HK-2 (cell line): Measurements from ENCODE around the gene GAN.
"Not testable (repeated sequence)": the region's sequence is repeated elsewhere in the genome, so short reads cannot be mapped to it uniquely, and the experiment has no call there.

Experiments
- DNase-seq: peaks from one replicate; pipeline ENCODE4 v3.0.0-alpha.2; 2018; ENCODE audit not compliant: unreplicated experiment

The GAN gene

DNA sequence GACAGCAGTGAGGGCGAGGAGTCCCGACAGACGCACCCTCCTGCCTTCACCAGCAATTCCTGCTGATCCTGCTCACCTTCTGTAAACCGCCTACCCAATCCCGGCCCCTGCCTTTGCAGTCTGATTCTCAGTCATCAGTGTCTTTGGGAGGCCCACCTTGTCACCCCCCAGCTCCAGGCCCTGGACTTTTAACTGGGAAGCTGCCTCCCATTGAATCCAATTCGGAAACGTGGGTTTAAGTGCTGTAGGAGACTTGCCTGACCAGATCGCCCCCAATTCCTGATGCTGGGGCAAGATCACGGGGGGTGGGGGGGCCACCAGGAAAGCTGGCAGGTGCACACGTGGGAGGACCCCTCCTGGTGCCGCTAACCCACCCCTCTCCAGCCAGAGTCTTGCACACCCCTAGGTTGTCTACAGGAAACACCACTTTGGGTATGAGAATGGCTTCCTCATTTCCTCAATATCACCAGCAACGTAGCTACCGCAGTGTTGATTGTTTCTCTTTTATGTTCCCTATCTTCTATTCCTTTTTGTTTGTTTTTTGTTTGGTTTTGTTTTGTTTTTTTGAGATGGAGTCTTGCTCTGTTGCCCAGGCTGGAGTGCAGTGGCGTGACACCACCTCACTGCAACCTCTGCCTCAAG lies 83.2 kb downstream of the GAN start:
- DNase-seq, result no peak

DNA sequence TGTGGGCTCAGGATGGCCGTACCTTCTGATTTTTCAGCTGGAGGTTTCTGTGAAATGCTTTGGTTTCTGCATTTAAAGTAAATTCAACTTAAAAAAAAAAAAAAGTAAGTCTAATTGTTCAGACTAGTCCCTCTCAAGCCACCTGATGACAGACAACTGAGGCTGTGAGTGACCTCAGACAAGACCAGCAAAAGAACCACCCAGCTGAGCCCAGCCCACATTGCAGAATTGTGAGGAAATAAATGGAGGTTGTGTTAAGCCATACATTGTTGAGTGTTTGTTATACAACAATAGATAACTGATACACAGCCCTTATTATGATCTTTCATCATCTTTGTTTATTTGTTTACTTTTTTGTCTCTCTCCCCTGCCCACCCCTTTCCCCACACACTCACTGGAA lies 85.1 kb downstream of the GAN start:
- DNase-seq, result no peak

DNA sequence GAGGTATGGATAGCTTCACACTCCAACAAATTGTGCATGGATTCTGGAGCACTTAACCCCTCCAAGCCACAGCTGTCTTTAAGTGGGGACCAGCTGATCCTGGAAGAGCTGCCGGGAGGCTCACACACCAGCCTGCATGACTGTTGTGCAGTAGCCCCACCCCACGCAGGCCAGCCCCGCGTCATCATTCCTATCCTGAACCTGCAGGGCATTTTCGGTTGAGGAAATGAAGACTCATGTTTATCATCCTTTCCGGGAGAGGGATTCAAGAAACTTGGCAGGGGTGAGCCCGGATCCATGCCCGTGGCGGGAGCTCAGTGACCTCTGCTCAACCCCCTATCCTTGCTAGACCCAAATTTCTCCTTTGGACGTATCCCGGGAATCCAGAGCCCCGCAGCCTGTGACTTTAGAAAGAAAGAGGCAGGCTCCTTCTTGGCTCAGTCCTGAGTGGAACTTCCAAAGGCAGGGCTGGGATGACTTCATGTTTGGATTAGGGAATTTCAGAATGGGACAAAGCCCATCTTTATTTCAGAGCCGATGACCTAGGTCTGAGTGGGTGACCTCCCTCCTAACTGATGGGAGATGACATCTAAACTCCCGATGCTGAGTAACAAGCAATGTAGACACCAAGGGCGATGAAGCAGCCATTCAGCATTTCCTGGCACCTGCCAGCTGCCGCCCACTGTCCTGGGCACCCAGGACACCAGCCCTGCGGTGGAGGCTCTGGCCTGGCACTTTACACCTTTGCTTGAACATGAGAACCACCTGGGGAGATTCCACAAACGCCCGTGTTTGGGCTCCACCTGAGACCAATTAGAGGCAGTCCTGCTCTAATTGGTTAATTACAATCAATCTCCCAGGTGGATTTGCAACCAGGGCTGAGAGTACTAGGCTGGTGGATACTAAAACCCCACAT lies 86.5 kb downstream of the GAN start:
- DNase-seq, result no peak

DNA sequence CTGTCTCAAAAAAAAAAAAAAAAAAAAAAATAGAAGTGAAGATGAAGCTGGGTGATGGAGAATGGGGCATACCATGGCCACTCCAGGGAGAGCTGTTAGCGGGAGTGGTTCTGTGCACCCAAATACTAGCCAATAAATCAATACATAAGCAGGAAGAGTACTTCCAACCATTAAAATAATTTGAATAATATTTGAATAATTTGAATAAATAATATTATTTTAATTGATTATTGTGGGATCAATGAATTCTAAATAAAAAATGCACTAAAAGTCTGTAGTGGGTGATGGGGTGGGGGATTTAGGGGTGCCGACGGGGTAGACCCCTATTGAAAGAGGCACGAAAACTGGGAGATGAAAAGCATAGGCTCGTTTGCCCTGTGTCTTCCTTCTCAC lies 88.4 kb downstream of the GAN start:
- no peak for DNase-seq

DNA sequence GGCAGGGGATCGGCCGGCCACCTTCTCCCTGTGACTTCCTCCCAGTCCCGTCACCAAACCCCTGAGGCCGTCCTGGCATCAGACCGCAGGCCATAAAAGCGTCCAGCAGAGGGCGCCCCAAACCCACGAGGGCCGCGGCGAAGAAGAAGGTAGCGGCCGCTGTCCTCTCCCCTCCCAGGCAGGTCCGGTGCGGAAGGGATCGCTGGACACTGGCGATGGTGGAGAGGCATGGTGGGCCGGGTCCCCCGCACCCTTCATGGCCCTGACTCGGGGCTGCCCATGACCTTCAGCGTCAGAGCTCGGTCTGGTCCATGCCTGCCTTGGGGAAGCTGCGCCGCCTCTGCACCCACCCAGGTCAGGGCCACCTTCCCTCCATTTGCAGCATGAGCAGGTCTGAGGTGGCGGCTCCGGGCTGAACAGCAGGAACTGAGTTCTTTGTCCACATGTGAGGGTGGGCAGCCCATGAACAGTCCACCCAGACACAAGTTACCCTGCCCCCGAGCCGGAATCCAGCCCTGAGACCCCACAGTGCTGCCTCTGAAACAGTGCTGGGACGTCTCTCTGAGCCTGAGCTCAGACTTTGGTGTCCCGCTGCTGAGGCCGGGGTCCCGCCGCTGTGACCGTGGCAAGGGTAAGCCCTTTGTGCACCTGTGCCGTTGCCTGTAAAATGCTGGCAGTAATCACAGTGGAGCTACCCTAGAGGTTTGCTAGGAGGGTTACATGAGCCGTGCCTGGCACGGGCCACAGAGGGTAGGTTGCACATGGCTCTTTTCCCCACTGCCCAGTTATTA lies 89.0 kb downstream of the GAN start:
- peak; percentile 92 for DNase-seq

DNA sequence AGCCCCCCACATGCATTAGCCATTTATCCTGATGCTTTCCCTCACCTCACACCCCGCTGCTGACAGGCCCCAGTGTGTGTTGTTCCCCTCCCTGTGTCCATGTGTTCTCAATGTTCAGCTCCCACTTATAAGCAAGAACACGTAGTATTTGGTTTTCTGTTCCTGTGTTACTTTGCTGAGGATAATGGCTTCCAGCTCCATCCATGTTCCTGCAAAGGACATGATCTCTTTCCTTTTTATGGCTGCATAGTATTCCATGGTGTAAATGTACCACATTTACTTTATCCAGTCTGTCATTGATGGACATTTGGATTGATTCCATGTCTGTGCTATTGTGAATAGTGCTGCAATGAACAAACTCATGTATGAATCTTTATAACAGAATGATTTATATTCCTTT lies 90.2 kb downstream of the GAN start:
- DNase-seq, result not testable (repeated sequence)

DNA sequence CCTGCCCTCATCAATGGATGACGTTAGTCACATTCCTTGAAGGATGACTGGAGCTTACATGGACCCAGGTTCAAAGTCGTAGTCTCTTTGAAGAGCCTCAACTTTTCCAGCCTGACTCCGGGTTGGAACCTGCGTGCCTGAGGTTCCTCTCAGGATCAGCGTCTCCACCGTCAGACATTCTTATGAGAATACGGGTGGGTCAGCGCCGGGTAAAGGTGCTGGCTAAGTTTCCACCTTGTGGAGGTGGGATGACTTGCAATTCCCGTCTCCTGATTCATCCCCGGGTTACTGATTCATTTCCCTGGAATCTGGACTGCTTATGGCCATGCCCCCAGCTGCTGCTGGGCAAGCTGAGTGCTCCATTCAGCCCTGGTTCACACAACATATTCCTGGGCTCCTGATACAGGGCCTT lies 90.9 kb downstream of the GAN start:
- DNase-seq, result peak; percentile 90

DNA sequence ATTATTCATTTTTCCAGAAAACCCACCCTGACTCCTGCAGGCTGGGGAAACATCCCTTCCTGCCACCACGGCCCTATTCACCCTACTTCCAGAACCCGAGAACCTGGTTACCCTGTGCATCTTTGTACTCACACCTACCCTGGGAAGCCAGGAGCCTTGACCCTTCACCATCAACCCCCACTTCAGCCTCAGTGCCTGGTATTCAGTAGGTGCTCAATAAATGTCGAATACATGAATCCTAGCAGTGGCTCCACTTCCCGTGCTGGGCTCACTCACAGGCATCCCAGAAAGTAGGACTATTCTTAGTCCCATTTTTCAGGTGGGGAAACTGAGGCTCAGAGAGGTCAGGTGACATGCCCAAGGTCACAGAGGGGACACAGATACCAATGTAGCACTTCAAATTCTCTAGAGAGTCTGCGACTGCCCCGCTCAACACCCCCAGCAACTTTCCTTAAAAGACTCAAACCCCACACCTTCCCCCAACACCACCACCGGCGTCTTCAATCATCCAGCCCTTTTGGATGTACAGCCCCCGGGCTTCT lies 93.7 kb downstream of the GAN start:
- DNase-seq, result no peak

DNA sequence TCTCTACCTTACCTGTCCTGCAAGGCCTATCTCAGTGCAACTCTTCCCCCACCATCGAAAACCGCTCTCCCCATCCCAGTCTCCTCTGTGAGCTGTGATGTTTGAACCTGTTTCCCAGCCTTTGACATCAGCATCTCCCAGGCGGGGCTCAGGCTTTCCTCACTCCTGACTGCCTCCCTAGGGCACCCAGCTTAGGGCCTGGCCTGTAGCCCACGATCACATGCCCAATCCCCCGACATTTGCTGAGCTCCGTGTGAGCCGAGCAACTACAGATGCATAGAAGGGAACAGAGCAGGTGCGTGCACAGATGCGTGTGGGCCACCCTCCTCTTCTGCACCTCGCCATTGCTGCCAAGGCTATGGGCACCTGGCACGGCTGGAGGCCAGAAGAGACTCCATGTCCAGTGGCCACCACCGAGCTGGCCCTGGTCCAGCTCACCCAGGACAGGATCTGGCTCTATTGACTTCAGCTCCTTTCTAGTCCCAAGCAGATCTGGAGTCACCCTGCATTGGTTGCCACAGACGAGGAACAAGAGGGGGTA lies 94.3 kb downstream of the GAN start:
- DNase-seq, result no peak

DNA sequence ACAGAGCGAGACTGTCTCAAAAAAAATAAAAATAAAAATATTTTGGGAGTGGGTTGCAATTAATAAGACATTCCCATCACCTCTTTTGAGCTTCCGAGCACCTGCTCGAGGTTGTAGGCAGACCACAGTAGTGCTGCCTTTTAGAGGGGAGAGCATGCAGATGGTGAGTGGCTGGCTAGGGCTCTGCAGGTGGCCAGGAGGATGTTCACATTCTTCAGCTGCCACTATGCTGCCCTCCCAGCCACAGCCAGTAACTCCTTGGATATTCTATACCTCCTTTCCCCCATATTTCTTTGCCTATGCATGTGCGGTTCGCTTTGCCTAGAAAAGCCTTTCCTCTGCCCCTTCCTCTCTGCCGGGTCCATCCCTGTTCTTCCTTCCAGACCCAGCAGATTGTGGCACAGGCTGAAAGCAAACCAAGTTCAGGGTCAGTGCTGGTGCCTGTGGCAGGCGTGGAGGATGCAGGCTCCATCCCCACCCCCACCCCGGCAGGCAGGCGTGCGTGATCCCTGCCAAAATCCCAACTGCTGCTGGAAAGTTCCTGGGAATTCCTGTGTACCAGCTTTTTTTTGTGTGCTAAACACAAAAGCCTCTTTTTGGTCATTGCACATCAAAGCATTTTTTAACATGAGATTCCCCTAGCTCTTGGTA lies 96.0 kb downstream of the GAN start:
- no peak for DNase-seq

DNA sequence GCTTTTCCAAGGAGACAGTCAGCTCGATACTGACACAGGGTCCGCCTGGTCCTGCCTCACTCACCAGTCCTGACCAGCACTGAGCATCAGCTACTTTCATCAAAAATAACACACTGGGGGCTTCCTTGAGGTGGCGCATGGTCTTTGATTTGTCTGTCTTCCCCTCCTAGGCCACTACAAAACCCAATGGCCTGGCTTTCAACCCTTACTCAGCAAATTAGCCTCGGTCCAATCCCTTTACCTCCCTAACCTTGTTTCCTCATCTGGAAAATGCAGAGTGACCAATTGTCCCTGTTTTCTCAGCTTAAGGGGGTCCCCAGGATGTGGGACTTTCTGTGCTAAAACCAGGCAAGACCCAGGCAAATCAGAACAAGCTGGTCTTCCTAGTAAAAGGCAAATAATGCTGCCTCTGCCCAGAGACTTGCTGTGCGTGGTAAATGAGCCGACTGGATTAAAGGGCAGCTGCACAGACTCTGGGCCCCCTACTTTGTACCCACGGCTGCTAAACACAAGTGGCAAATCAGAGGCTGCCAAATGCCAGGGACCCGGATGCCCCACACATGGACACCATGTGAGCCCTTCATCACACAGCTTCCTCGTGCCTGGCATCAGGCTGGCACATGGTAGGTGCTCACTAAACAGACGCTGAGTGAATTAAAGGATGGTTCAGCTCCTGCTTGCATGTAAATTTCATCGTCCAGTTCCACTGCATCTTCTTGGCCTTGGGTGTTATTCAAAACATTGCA lies 98.7 kb downstream of the GAN start:
- no peak for DNase-seq

DNA sequence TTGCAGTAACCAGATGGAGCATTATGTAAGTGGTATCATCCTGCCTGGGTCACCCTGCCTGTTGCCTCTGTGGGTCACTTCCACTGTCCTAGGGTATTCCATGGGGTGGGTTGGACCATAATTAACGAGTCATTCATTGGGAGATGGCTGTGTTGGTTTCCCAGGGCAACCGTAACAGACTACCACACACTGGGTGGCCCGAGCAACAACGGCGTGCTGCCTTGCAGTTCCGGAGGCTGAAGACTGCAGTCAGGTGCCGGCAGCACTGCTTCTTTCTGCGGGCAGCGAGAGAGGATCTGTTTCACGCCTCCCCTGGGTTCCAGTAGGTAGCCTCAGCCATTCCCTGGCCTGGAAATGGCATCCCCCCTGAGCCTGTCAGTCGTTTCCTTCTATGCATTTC lies 101.0 kb downstream of the GAN start:
- DNase-seq, result no peak

DNA sequence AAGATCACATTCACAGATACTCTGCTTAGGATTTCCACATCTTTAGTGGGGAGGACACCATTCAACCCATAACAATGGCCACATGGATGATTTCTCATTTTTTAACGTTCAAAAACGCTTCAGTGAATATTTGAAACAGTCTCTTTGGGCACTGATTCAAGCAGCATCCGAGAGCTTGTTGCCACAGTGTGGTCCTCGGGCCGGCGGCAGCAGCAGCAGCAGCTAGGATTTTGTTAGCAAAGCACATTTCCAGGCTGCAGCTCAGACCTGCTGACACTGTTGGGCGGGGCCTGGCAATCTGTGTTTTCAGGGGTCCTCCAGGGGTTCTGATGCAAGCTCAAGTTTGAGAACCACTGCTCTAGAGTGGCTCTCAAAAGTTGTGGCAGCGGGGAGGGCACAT lies 102.0 kb downstream of the GAN start:
- no peak for DNase-seq

DNA sequence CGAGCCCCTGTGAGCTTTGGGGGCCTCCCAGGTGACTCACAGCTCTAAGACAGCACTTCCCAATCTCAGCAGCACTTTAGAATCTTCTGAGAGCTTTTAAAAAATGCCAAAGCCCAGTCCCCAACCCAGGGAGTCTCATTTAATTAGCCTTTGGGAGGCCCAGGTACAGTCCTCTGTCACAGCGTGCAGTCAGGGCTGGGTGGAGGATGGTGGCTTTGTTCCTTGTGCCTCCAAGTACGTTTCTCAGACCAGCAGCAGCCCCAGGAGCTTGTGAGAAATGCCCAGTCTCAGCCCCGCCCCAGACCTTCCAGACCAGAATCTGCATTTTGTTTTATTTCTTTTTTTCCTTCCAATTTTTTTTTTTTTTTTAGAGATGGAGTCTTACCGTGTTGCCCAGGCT lies 102.4 kb downstream of the GAN start:
- DNase-seq, result no peak

DNA sequence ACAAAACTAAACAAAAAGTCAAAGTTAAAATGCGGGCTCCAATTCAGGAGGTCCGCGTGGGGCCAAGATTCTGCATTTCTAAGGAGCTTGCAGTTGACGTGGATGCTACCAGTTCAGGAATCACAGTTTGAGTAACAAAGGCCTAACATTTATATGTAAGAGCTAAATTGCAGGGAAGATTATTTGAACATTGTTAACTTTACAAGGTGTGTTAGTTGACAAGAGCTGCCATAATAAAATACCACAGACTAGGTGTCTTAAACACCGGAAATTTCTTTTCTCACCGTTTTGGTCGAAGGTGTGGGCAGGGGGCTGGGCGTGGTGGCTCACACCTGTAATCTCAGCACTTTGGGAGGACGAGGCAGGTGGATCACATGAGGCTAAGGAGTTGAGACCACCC lies 105.0 kb downstream of the GAN start:
- DNase-seq, result no peak

DNA sequence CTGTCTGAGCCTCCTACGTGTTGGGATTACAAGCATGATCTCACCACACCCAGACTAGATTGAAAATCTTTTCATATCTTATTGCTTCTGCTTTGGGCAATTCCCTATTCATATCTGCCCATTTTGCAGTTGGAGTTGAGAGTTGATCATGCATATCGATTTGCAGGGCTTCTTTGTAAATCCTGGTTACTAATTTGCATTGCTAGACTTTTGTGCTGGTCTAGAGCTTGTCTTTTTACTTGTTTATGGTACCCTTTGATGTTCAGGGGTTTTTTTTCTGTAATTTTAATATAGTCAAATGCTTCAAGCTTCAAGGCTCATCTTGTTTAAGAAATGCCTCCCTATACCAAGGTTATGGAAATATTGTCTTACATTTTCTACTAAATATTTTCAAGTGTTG lies 106.4 kb downstream of the GAN start:
- no peak for DNase-seq

DNA sequence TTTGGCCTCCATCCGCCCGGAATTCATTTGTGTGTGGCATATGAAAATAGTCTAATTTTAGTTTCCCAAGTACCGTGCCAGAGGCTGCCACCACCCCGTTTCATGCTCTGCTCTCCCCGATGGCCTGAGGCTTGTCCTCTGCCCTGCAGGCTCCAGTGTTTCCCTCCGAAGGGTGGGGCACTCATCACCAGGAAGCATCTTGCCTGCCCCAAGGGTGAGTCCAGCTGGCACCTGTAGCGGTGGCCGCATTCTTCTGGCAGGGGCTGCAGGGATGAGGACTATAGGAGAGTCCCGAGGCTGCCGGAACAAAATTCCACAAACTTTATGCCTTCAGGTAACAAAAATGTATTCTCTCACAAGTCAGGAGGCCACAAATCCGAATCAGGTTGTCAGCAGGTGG lies 106.8 kb downstream of the GAN start:
- no peak for DNase-seq

DNA sequence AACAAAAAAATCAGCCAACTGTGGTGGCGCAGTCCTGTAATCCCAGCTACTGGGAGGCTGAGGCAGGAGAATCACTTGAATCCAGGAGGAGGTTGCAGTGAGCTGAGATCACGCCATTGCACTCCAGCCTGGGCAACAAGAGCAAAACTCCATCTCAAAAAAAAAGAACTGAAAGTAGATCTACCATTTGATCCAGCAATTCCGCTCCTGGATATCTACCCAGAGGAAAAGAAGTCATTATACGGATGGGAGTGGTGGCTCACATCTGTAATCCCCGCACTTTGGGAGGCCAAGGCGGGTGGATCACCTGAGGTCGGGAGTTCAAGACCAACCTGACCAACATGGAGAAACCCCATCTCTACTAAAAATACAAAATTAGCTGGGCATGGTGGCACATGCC lies 107.4 kb downstream of the GAN start:
- DNase-seq, result not testable (repeated sequence)

DNA sequence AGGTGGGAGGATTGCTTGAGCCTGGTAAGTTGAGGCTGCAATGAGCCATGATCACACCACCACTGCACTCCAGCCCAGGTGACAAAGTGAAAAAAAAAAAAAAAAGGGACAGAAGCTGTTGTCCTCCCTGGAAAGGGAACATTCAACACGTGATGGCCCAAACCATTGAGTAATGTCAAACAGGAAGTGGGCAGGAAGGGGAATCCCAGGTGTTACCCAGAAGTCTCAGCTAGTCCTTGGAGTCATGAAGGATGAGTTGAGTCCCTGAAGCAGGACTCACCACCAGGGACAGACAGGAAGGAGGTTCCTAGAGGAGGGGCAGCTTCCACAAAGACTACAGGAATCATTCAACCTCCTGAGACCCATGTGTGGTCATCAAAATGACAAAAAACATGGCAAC lies 110.0 kb downstream of the GAN start:
- DNase-seq, result peak; percentile 45

DNA sequence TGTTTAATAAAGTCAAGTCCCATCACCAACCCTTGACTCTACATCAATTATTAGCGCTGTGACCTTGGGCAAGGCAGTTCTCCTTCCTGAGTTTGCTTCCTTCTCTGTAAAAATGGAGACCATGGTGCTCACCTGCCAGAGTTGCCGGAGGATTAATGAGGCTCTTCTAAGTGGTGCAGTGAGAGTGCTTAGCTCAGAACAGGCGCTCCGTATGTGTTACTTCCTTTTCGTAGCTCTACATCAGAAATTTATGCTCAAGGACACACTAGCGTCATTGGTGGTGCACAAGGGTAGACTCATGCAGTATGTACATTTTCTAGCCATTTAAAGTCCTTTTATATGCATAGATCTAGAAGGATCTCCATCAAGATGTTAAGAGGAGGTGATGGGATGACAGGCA lies 112.5 kb downstream of the GAN start:
- no peak for DNase-seq

DNA sequence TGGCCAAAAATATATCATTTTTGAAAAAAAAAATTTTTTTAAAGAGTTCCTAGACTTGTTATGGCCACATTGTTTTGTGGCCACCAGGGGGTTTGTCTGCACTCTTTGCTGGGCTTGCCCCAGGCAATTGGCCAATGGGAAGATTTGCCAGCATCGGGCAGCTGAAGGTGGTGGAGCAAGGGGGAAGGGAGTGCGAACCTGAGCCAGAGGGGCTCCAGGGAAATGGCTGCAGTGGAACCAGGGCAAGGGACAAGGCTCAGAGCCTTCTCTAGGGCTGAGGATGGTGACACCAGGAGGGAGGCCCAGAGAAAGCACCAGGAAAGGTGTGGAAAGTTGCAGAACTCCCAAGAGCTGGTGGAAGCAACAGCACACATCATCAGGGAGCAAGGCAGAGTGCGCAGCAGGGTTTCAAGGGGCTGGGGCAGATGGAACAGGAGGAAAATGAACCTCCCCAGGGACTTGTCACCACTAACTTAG lies 114.3 kb downstream of the GAN start:
- no peak for DNase-seq
